H1 (cell line): ENCODE measurements around the gene IRF4. TPM values are rescaled to one million over a fixed set of nuclear protein-coding genes. Genes with fewer than 3 reads are reported as not detected.

Experiments used
- CTCF ChIA-PET: fragments of 300-600 bp; sonication (Branson Sonifier 250); formaldehyde crosslinking; loops from one replicate; lab custom pipeline; 2021; ENCODE audit not compliant: partially characterized antibody; lab: Charles Lee
- POLR2A ChIA-PET: fragments of 300-600 bp; sonication (Branson Sonifier 250); formaldehyde crosslinking; loops from one replicate; lab custom pipeline; 2021; ENCODE audit warnings: inconsistent platforms; ENCODE audit not compliant: partially characterized antibody; lab: Charles Lee
- DNase-seq, 2 experiments: peaks; one replicate each; pipeline versions ENCODE4 v3.0.0 to v3.0.0-alpha.2; 2010 to 2022; ENCODE audit warnings: low spot score in 2 of 2, low read depth in 1 of 2, mixed read lengths in 1 of 2
- FAIRE-seq: peaks from 2 replicates; lab custom pipeline; 2011; peaks lifted over from hg19 to GRCh38; lab: Jason Lieb, UNC
- H2AFZ ChIP-seq: 2 replicates; pipeline ENCODE4 v1.8.1; 2012; ENCODE audit warnings: low read length, inconsistent platforms
- H2AK5ac ChIP-seq: 2 replicates; pipeline ENCODE4 v1.6.1; 2013; ENCODE audit warnings: low read depth, low read length
- H2BK120ac ChIP-seq: replicated peaks from 2 replicates; pipeline ENCODE3; 2013; ENCODE audit warnings: low read depth, low read length, inconsistent platforms
- H2BK12ac ChIP-seq: 2 replicates; pipeline ENCODE4 v1.6.1; 2013; ENCODE audit warnings: low read depth, low read length
- H2BK15ac ChIP-seq: 2 replicates; pipeline ENCODE4 v1.6.1; 2013; ENCODE audit warnings: low read length
- H2BK20ac ChIP-seq: 2 replicates; pipeline ENCODE4 v1.6.1; 2013; ENCODE audit warnings: low read length
- H2BK5ac ChIP-seq: 2 replicates; pipeline ENCODE4 v1.6.1; 2013; ENCODE audit warnings: low read depth, low read length
- H3K14ac ChIP-seq: 2 replicates; pipeline ENCODE4 v1.6.1; 2013; ENCODE audit warnings: inconsistent platforms; ENCODE audit not compliant: insufficient read length
- H3K18ac ChIP-seq: 2 replicates; pipeline ENCODE4 v1.6.1; 2013; ENCODE audit warnings: low read length; ENCODE audit errors: extremely low read depth
- H3K23ac ChIP-seq: 2 replicates; pipeline ENCODE4 v1.6.1; 2013; ENCODE audit warnings: inconsistent platforms; ENCODE audit not compliant: insufficient read length
- H3K23me2 ChIP-seq: 2 replicates; pipeline ENCODE4 v1.6.1; 2013; ENCODE audit warnings: low read depth, low read length
- H3K27ac ChIP-seq: 2 replicates; pipeline ENCODE4 v1.6.1; 2011; ENCODE audit warnings: low read depth, low read length, inconsistent platforms
- H3K27me3 ChIP-seq, 4 experiments: replicated peaks in 1 of 4; 1 replicate in 1 of 4; 2 replicates in 3 of 4; pipeline versions ENCODE4 v1.6.1 to v1.8.1; 2011 to 2013; ENCODE audit warnings: low read length in 3 of 4, mild to moderate bottlenecking in 3 of 4, inconsistent platforms in 2 of 4, mixed read lengths in 2 of 4, moderate library complexity in 1 of 4; ENCODE audit not compliant: control insufficient read depth in 3 of 4, insufficient read depth in 3 of 4; ENCODE audit errors: extremely low read depth in 1 of 4
- H3K36me3 ChIP-seq, 4 experiments: 2 replicates each; pipeline versions ENCODE4 v1.6.1 to v1.8.1; 2011 to 2013; ENCODE audit warnings: mild to moderate bottlenecking in 4 of 4, low read length in 3 of 4, moderate library complexity in 2 of 4, control low read depth in 1 of 4, inconsistent platforms in 1 of 4; ENCODE audit not compliant: insufficient read depth in 4 of 4, control insufficient read depth in 2 of 4
- H3K4ac ChIP-seq: replicated peaks from 2 replicates; pipeline ENCODE3; 2013; ENCODE audit warnings: low read length, low read depth, mixed read lengths, inconsistent platforms; ENCODE audit not compliant: insufficient read length
- H3K4me1 ChIP-seq, 4 experiments: replicated peaks in 1 of 4; 1 replicate in 1 of 4; 2 replicates in 3 of 4; pipeline versions ENCODE4 v1.6.1 to v1.8.1; 2011 to 2013; ENCODE audit warnings: low read length in 3 of 4, inconsistent platforms in 2 of 4, mixed read lengths in 1 of 4; ENCODE audit not compliant: insufficient read depth in 4 of 4, control insufficient read depth in 3 of 4
- H3K4me2 ChIP-seq, 2 experiments: 2 replicates each; pipeline versions ENCODE4 v1.6.1 to v1.8.1; 2011 to 2013; ENCODE audit warnings: low read depth in 2 of 2, low read length in 2 of 2, control low read depth in 1 of 2, inconsistent platforms in 1 of 2, mild to moderate bottlenecking in 1 of 2; ENCODE audit not compliant: insufficient read depth in 1 of 2
- H3K4me3 ChIP-seq, 4 experiments: fragments of 200-600, 300-600 bp in 1 of 4; sonication (generic), shearing (Covaris generic), sonication (Bioruptor Twin) in 1 of 4; 2 replicates each; pipeline versions ENCODE4 v1.5.1 to v1.8.1; 2011 to 2016; ENCODE audit warnings: low read length in 4 of 4, low read depth in 3 of 4, control low read depth in 2 of 4, inconsistent platforms in 2 of 4, mild to moderate bottlenecking in 2 of 4, mixed read lengths in 1 of 4, moderate library complexity in 1 of 4; ENCODE audit not compliant: insufficient read depth in 2 of 4; ENCODE audit errors: extremely low read depth in 1 of 4
- H3K56ac ChIP-seq: replicated peaks from 2 replicates; pipeline ENCODE3; 2013; ENCODE audit warnings: low read depth, mild to moderate bottlenecking, mixed read lengths, low read length, inconsistent platforms; ENCODE audit not compliant: insufficient read length
- H3K79me1 ChIP-seq: 2 replicates; pipeline ENCODE4 v1.6.1; 2013; ENCODE audit warnings: low read depth, low read length, control low read depth
- H3K79me2 ChIP-seq, 2 experiments: 2 replicates each; pipeline versions ENCODE4 v1.6.1 to v1.8.1; 2012 to 2013; ENCODE audit warnings: low read length in 2 of 2, mild to moderate bottlenecking in 2 of 2, inconsistent platforms in 1 of 2; ENCODE audit not compliant: insufficient read depth in 2 of 2, control insufficient read depth in 1 of 2
- H3K9ac ChIP-seq, 4 experiments: replicated peaks in 1 of 4; 1 replicate in 1 of 4; 2 replicates in 3 of 4; pipeline versions ENCODE4 v1.6.1 to v1.8.1; 2011 to 2013; ENCODE audit warnings: low read depth in 3 of 4, low read length in 3 of 4, control low read depth in 2 of 4, mild to moderate bottlenecking in 2 of 4, moderate library complexity in 2 of 4, inconsistent platforms in 1 of 4; ENCODE audit errors: extremely low read depth in 1 of 4
- H3K9me3 ChIP-seq, 2 experiments: 2 replicates each; pipeline versions ENCODE4 v1.6.1 to v1.8.1; 2012 to 2013; ENCODE audit warnings: mild to moderate bottlenecking in 2 of 2, moderate library complexity in 2 of 2, control low read depth in 1 of 2, inconsistent platforms in 1 of 2, low read depth in 1 of 2, low read length in 1 of 2, mixed read lengths in 1 of 2; ENCODE audit not compliant: insufficient read depth in 2 of 2
- H4K20me1 ChIP-seq, 2 experiments: replicated peaks in 1 of 2; 2 replicates each; pipeline versions ENCODE3 to v1.8.1; 2011 to 2013; ENCODE audit warnings: inconsistent platforms in 2 of 2, low read length in 2 of 2, mild to moderate bottlenecking in 1 of 2; ENCODE audit not compliant: insufficient read depth in 2 of 2, control insufficient read depth in 1 of 2
- H4K5ac ChIP-seq: 2 replicates; pipeline ENCODE4 v1.6.1; 2013; ENCODE audit warnings: low read length, low read depth, mixed read lengths, inconsistent platforms; ENCODE audit not compliant: insufficient read length
- H4K8ac ChIP-seq: 2 replicates; pipeline ENCODE4 v1.8.0; 2013; ENCODE audit warnings: mild to moderate bottlenecking, moderate library complexity, low read length, inconsistent platforms; ENCODE audit not compliant: insufficient read depth; ENCODE audit errors: extremely low read depth
- H4K91ac ChIP-seq: replicated peaks from 2 replicates; pipeline ENCODE3; 2013; ENCODE audit warnings: low read length, mixed read lengths, inconsistent platforms; ENCODE audit not compliant: insufficient read length
- CBX5 ChIP-seq: fragments of 300-800, 300-1000 bp; sonication (generic); IDR thresholded peaks from 2 replicates; pipeline ENCODE4 v1.7.1; 2016; ENCODE audit warnings: antibody characterized with exemption, low read length, low read depth
- HDAC6 ChIP-seq: IDR thresholded peaks from one replicate; pipeline ENCODE4 v1.7.1; 2012; ENCODE audit warnings: low read depth, mild to moderate bottlenecking, inconsistent platforms, low read length, moderate library complexity
- YY1 ChIP-seq: IDR thresholded peaks from 2 replicates; pipeline ENCODE4 v1.6.1; 2011; ENCODE audit warnings: low read depth, mild to moderate bottlenecking, low read length
- WGBS, 2 experiments: shearing (Covaris generic) in 1 of 2; methylation state at CpG; one replicate each; pipeline versions ENCODE4 v1.1.6 to v1.1.7; 2013 to 2015; ENCODE audit warnings: low lambda C conversion rate in 2 of 2, mixed read lengths in 2 of 2, inconsistent platforms in 1 of 2, low coverage in 1 of 2, missing lambda C conversion rate in 1 of 2; ENCODE audit not compliant: insufficient replicate concordance in 2 of 2, insufficient coverage in 1 of 2, insufficient read length in 1 of 2; ENCODE audit errors: extremely low coverage in 1 of 2, missing lambda C conversion rate in 1 of 2; 5-methylcytosine and 5-hydroxymethylcytosine counted together
- polyA plus RNA-seq, 7 experiments: library from polyadenylated mRNA; depleted of rRNA in 3 of 7; stranded (reverse) in 5 of 7; unstranded in 2 of 7; fragments of >200 nt in 5 of 7; fragments of 200-250 nt in 2 of 7; gene quantifications; 1 replicate in 5 of 7; 2 replicates in 1 of 7; 4 replicates in 1 of 7; pipeline versions ENCODE4 v1.2.1 to v1.2.3, GENCODE V29; 2011 to 2013; ENCODE audit warnings: missing spikeins in 2 of 7, mixed read lengths in 2 of 7
- total RNA-seq: library from RNA; stranded (reverse); fragmentation: NEBNext Ultra II Directional; extraction: Animal tissue kit (Norgen Biotek cat#: 25700); gene quantifications from 2 replicates; pipeline ENCODE4 v1.2.1, GENCODE V29; 2021

The IRF4 gene
- total and polyA plus RNA-seq, 2 of the 8 experiments (the other 6 are each of a cell fraction or from before 2014, with no cell fraction given): 0.77 to 2.1 TPM

DNA sequence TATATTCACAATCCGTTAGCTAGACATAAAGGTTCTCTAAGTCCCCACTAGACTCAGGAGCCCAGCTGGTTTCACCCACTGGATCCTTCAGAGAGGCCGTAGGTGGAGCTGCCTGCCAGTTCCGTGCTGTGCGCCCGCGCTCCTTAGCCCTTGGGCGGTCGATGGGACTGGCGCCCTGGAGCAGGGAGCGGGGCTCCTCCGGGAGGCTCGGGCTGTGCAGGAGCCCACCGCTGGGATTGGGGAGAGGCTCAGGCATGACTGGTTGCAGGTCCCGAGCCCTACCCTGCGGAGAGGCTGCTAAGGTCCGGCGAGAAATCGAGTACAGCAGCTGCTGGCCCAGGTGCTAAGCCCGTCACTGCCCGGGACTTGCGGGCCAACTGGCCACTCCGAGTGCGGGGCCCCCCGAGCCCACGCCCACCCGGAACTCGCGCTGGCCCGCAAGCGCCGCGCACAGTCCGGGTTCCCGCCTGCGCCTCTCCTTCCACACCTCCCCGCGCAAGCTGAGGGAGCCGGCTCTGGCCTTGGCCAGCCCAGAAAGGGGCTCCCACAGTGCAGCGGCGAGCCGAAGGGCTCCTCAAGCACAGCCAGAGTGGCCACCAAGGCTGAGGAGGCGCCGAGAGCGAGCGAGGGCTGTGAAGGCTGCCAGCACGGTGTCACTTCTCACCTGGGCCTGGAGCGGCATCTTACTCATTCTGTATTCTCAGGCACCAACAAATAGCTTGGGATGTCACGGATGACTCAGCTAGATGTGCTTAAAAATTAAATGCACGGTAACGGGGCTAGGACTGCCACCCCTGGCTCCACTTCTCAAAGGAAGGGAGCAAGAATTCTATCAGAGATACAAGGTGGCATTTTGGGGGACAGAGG, 44.1 kb downstream of the IRF4 start:
- POLR2A ChIA-PET: no interaction called here
- Histone ChIP-seq H3K4me3 (no peak overlapping the region), H3K14ac (no peak overlapping the region), H3K23me2 (peaks cover 6% of the 10 kb centered on the region; the same call in 1 of the 2 replicates), H3K9ac (no peak overlapping the region), H3K36me3 (no peaks in the 10 kb centered on the region), H4K91ac (no peak overlapping the region), H2AFZ (no peak overlapping the region), H4K20me1 (no peaks in the 10 kb centered on the region), H3K18ac (no peak overlapping the region), H3K27me3 (peaks cover 0 to 2% (median 0%) of the 10 kb centered on the region in 4 experiments; a peak in 1 of 7 replicates), H3K4me1 (no peaks in the 10 kb centered on the region), H4K8ac (no peak overlapping the region), H2BK15ac (no peak overlapping the region), H2BK5ac (no peak overlapping the region), H3K27ac (no peak overlapping the region), H4K5ac (no peak overlapping the region), H3K56ac (no peak overlapping the region), H3K23ac (no peak overlapping the region), H3K9me3 (peaks cover 0 to 4% of the 10 kb centered on the region in 2 experiments; a peak in 1 of 4 replicates), H3K4me2 (no peak overlapping the region), H2BK120ac (no peak overlapping the region), H3K4ac (no peak overlapping the region), H3K79me2 (no peaks in the 10 kb centered on the region), H3K79me1 (no peaks in the 10 kb centered on the region), H2AK5ac (no peak overlapping the region), H2BK12ac (no peak overlapping the region), H2BK20ac (no peak overlapping the region)
- no peak for FAIRE-seq
- no peak for DNase-seq
- CTCF ChIA-PET: interaction anchor here (1.1 to 3.8 kb wide), 3 partner anchors 26 to 243 kb away, joined by 3 to 14 read pairs (median 4); no protein-coding TSS in a partner anchor
- WGBS, 2 experiments: 94% methylated on average over 27 of the region's 50 CpGs; no CpG with 5 or more reads in 1 of the 2 experiments
- TF ChIP-seq CBX5 (no peak), YY1 (no peak), HDAC6 (no peak)
